GM12878 (cell line): ENCODE measurements around the gene RYR2. TPM values are rescaled to one million over a fixed set of nuclear protein-coding genes. Genes with fewer than 3 reads are reported as not detected.

Experiments
- ATAC-seq: fragments of 200-7000 bp; cut with Tn5 transposase; 3 replicates; pipeline ENCODE4 v1.9.1; 2020; ENCODE audit warnings: mild to moderate bottlenecking, moderate library complexity
- BruUV-seq: library from RNA; stranded (reverse); fragments of 400-500 nt; replicated peaks from 2 replicates; lab custom pipeline; 2021; lab: Mats Ljungman, UMichigan
- CTCF ChIA-PET: fragments of 300-600 bp; sonication (Branson Sonifier 250); formaldehyde crosslinking; extraction: SDS; loops from one replicate; lab custom pipeline; 2021; ENCODE audit warnings: inconsistent platforms; lab: Yijun Ruan, JAX
- POLR2A ChIA-PET: fragments of 350-600 bp; formaldehyde crosslinking; extraction: SDS; loops from one replicate; lab custom pipeline; 2021; ENCODE audit warnings: inconsistent platforms; lab: Charles Lee
- RAD21 ChIA-PET: fragments of 300-600 bp; sonication (Branson Sonifier 250); formaldehyde crosslinking; loops from one replicate; lab custom pipeline; 2023; ENCODE audit warnings: antibody characterized with exemption; ENCODE audit not compliant: unreplicated experiment; lab: Charles Lee
- SMC1A ChIA-PET: fragments of 300-600 bp; sonication (Branson Sonifier 250); formaldehyde crosslinking; loops from one replicate; lab custom pipeline; 2023; ENCODE audit not compliant: unreplicated experiment, uncharacterized antibody; lab: Charles Lee
- DNase-seq: peaks from one replicate; pipeline ENCODE4 v3.0.0-alpha.2; 2011; ENCODE audit warnings: low read depth, low spot score
- FAIRE-seq: peaks from 3 replicates; lab custom pipeline; 2011; peaks lifted over from hg19 to GRCh38; lab: Jason Lieb, UNC
- H2AFZ ChIP-seq: 2 replicates; pipeline ENCODE4 v1.6.0; 2011; ENCODE audit warnings: low read depth, low read length, control low read depth; ENCODE audit not compliant: control insufficient read depth
- H3K27ac ChIP-seq: 2 replicates; pipeline ENCODE4 v1.5.1; 2011; ENCODE audit warnings: control low read depth; ENCODE audit not compliant: control insufficient read depth, insufficient read depth
- H3K27me3 ChIP-seq, 2 experiments: replicated peaks in 1 of 2; 2 replicates each; pipeline versions ENCODE4 v1.6.0 to v1.6.1; 2011; ENCODE audit warnings: low read length in 1 of 2; ENCODE audit not compliant: control insufficient read depth in 2 of 2, insufficient read depth in 2 of 2
- H3K36me3 ChIP-seq, 2 experiments: 2 replicates each; pipeline ENCODE4 v1.5.1; 2011; ENCODE audit warnings: low read length in 1 of 2; ENCODE audit not compliant: control insufficient read depth in 2 of 2, insufficient read depth in 2 of 2
- H3K4me1 ChIP-seq: 2 replicates; pipeline ENCODE4 v1.6.1; 2011; ENCODE audit warnings: mild to moderate bottlenecking, low read length, moderate library complexity, mixed read lengths; ENCODE audit not compliant: control insufficient read depth, insufficient read depth
- H3K4me2 ChIP-seq: 2 replicates; pipeline ENCODE4 v1.6.0; 2011; ENCODE audit warnings: control low read depth; ENCODE audit not compliant: control insufficient read depth, insufficient read depth
- H3K4me3 ChIP-seq: fragments of 200-600 bp; sonication (generic); 2 replicates; pipeline ENCODE4 v1.5.1; 2016
- H3K79me2 ChIP-seq: 2 replicates; pipeline ENCODE4 v1.6.0; 2011; ENCODE audit warnings: low read length; ENCODE audit not compliant: control insufficient read depth, insufficient read depth
- H3K9ac ChIP-seq: 2 replicates; pipeline ENCODE4 v1.8.0; 2011; ENCODE audit warnings: low read length, control low read depth, mixed read lengths; ENCODE audit not compliant: control insufficient read depth, insufficient read depth
- H3K9me3 ChIP-seq: replicated peaks from 3 replicates; pipeline ENCODE4 v1.5.1; 2011; ENCODE audit warnings: mild to moderate bottlenecking, low read length; ENCODE audit not compliant: control insufficient read depth, insufficient read depth
- H4K20me1 ChIP-seq: 2 replicates; pipeline ENCODE4 v1.6.0; 2011; ENCODE audit not compliant: control insufficient read depth, insufficient read depth
- CBX5 ChIP-seq: sonication (generic); IDR thresholded peaks from 2 replicates; pipeline ENCODE4 v1.6.1; 2016; ENCODE audit warnings: low read depth, moderate library complexity, mild to moderate bottlenecking, inconsistent platforms
- CHD1 ChIP-seq: IDR thresholded peaks from 2 replicates; pipeline ENCODE4 v1.6.1; 2012; ENCODE audit warnings: low read depth, low read length, improper control_type of control experiment
- CREM ChIP-seq: IDR thresholded peaks from 2 replicates; pipeline ENCODE4 v1.6.1; 2014; ENCODE audit warnings: antibody characterized with exemption, low read depth
- EGR1 ChIP-seq, 2 experiments: IDR thresholded peaks; 1 replicate in 1 of 2; 2 replicates in 1 of 2; pipeline ENCODE4 v1.6.1; 2011 to 2012; ENCODE audit warnings: low read depth in 2 of 2, low read length in 2 of 2, borderline replicate concordance in 1 of 2, mild to moderate bottlenecking in 1 of 2, moderate library complexity in 1 of 2
- EP300 ChIP-seq, 2 experiments: fragments of 150-350 bp in 1 of 2; IDR thresholded peaks; 2 replicates each; pipeline ENCODE4 v1.6.1; 2011 to 2012; ENCODE audit warnings: low read depth in 2 of 2, low read length in 2 of 2, borderline replicate concordance in 1 of 2, improper control_type of control experiment in 1 of 2, inconsistent platforms in 1 of 2; ENCODE audit not compliant: control insufficient read depth in 1 of 2
- KAT2A ChIP-seq: conservative IDR thresholded peaks from 2 replicates; pipeline ENCODE4 v1.6.1; 2011; ENCODE audit warnings: low read depth, low read length; ENCODE audit not compliant: control insufficient read depth
- MYB ChIP-seq: fragments of 150-350 bp; IDR thresholded peaks from 2 replicates; pipeline ENCODE4 v1.6.1; 2014; ENCODE audit warnings: mild to moderate bottlenecking, low read depth, low read length, borderline replicate concordance
- MYC ChIP-seq: IDR thresholded peaks from 2 replicates; pipeline ENCODE4 v1.6.1; 2011; ENCODE audit warnings: mild to moderate bottlenecking, low read length, moderate library complexity, inconsistent platforms; ENCODE audit not compliant: insufficient read depth, insufficient replicate concordance, insufficient read length, severe bottlenecking
- PML ChIP-seq: IDR thresholded peaks from 2 replicates; pipeline ENCODE4 v1.6.1; 2012; ENCODE audit warnings: low read length, inconsistent platforms
- POLR2AphosphoS5 ChIP-seq: IDR thresholded peaks from 2 replicates; pipeline ENCODE4 v1.6.1; 2011; ENCODE audit warnings: mild to moderate bottlenecking, low read length, inconsistent platforms
- SIN3A ChIP-seq: IDR thresholded peaks from 2 replicates; pipeline ENCODE4 v1.6.1; 2012; ENCODE audit warnings: low read depth, low read length, improper control_type of control experiment
- SREBF2 ChIP-seq: IDR thresholded peaks from 2 replicates; pipeline ENCODE4 v1.6.1; 2012; ENCODE audit warnings: mild to moderate bottlenecking, low read length
- YY1 ChIP-seq: IDR thresholded peaks from 2 replicates; pipeline ENCODE4 v1.6.1; 2011; ENCODE audit warnings: low read depth, mild to moderate bottlenecking, low read length
- ZBTB40 ChIP-seq: fragments of 450-650 bp; IDR thresholded peaks from 2 replicates; pipeline ENCODE4 v1.6.1; 2016; ENCODE audit warnings: mild to moderate bottlenecking, moderate library complexity, borderline replicate concordance
- ZNF207 ChIP-seq: fragments of 450-650 bp; IDR thresholded peaks from 2 replicates; pipeline ENCODE4 v1.6.1; 2014; ENCODE audit warnings: antibody characterized with exemption, mild to moderate bottlenecking, borderline replicate concordance
- WGBS: methylation state at CpG from one replicate; pipeline ENCODE4 v1.1.6; 2016; ENCODE audit warnings: low lambda C conversion rate; ENCODE audit not compliant: insufficient replicate concordance, insufficient coverage; ENCODE audit errors: missing lambda C conversion rate; 5-methylcytosine and 5-hydroxymethylcytosine counted together
- in situ Hi-C: fragments of 300-500 bp; cut with MboI; formaldehyde crosslinking; loops from 9 replicates; pipeline ENCODE4 v1.14.3; 2018; ENCODE audit warnings: mixed read lengths
- intact Hi-C: fragments of 100-400 bp; cut with micrococcal nuclease; formaldehyde crosslinking; loops from one replicate; pipeline ENCODE4 v1.14.2; 2022; ENCODE audit not compliant: unreplicated experiment
- polyA plus RNA-seq, 11 experiments: library from polyadenylated mRNA; depleted of rRNA in 4 of 11; unstranded in 6 of 11; stranded (reverse) in 5 of 11; fragments of >200 nt; fragmentation: Nextera tagmentation in 4 of 11; fragmentation: Illumina TruSeq in 1 of 11; extraction: Ambion mirVana in 4 of 11; extraction: Trizol in 1 of 11; gene quantifications; 1 replicate in 1 of 11; 2 replicates in 10 of 11; pipeline versions ENCODE4 v1.2.1 to v1.2.3, GENCODE V29; 2011 to 2016; ENCODE audit warnings: inconsistent platforms in 2 of 11, missing spikeins in 2 of 11, low read depth in 1 of 11
- total RNA-seq, 4 experiments: library from RNA; depleted of rRNA in 3 of 4; stranded (reverse); fragments of >200 nt in 3 of 4; fragmentation: Illumina TruSeq in 1 of 4; extraction: Trizol in 1 of 4; gene quantifications; 2 replicates each; pipeline versions ENCODE4 v1.2.1 to v1.2.3, GENCODE V29; 2013 to 2021

The RYR2 gene
- total and polyA plus RNA-seq, 10 of the 15 experiments (the other 5 are each of a cell fraction or from before 2014, with no cell fraction given) = 0.01 to 0.04 TPM; not detected in 8

- no peak for DNase-seq
- FAIRE-seq = no peak
- intact Hi-C loops (no loop called here), in situ Hi-C loops (no loop called here)
- Histone ChIP-seq H3K9me3 (no peaks in the 10 kb centered on the region), H3K9ac (no peak overlapping the region), H3K4me3 (no peak overlapping the region), H3K4me2 (no peak overlapping the region), H4K20me1 (no peaks in the 10 kb centered on the region), H3K4me1 (no peaks in the 10 kb centered on the region), H3K27ac (no peak overlapping the region), H2AFZ (no peak overlapping the region), H3K36me3 (no peaks in the 10 kb centered on the region), H3K79me2 (no peaks in the 10 kb centered on the region), H3K27me3 (no peaks in the 10 kb centered on the region)
- no peak for ATAC-seq
- BruUV-seq = no TSS peak
- ChIA-PET SMC1A (no interaction called here), POLR2A (no interaction called here), RAD21 (no interaction called here), CTCF (no interaction called here)
- WGBS = 32% methylated on average over 3 of the region's 3 CpGs
- no peak for TF ChIP-seq MYB
- no peak for TF ChIP-seq EGR1 (IDR thresholded peaks at IDR 0.05; ENCODE audit: borderline replicate concordance in 1 of 2, low read depth in 2 of 2, low read length in 2 of 2)
- TF ChIP-seq SIN3A = no peak
- TF ChIP-seq MYC = no peak
- no peak for TF ChIP-seq CBX5
Measured at GRCh38 chr1:237065903-237066302, 23.9 kb downstream of the RYR2 start.

DNA sequence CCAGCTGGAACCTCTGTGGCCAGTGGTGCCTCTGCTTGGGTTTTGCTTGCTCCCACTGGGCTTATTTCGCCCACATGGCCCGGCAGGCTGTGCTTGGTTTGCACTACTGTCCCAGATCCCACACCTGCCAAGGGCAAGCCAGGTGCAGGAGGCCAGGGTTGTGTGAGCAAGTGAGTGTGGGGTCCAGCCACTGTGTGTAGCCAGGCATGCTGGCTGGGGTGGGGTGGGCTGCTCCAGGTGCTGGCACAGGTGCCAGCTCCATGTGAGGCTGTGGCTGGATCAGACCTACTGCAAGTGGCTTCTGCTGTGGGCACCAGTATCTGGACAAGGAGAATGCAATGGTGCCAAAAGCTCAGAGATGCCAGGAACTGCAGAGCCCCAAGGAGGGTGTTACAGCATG lies 28.5 kb downstream of the RYR2 start:
- H3K36me3 ChIP-seq = no peaks in the 10 kb centered on the region
- in situ Hi-C loops (no loop called here), intact Hi-C loops (no loop called here)
- FAIRE-seq (no peak), DNase-seq (no peak), ATAC-seq (no peak)
- H4K20me1 ChIP-seq = no peaks in the 10 kb centered on the region
- H3K9me3 ChIP-seq = no peaks in the 10 kb centered on the region
- no peak overlapping the region for H3K4me2 ChIP-seq
- no peak overlapping the region for H2AFZ ChIP-seq
- CTCF ChIA-PET = no interaction called here
- no TSS peak for BruUV-seq
- no peak overlapping the region for H3K4me3 ChIP-seq
- no peaks in the 10 kb centered on the region for H3K79me2 ChIP-seq
- H3K9ac ChIP-seq = no peak overlapping the region
- RAD21 ChIA-PET = no interaction called here
- no peaks in the 10 kb centered on the region for H3K4me1 ChIP-seq
- SMC1A ChIA-PET = no interaction called here
- 0% methylated on average over 2 of the region's 2 CpGs for WGBS
- H3K27ac ChIP-seq = no peak overlapping the region
- no peaks in the 10 kb centered on the region for H3K27me3 ChIP-seq
- POLR2A ChIA-PET = no interaction called here
- TF ChIP-seq ZBTB40 = no peak
- no peak for TF ChIP-seq KAT2A
- no peak for TF ChIP-seq EGR1 (IDR thresholded peaks at IDR 0.05; ENCODE audit: borderline replicate concordance in 1 of 2, low read depth in 2 of 2, low read length in 2 of 2)
- no peak for TF ChIP-seq ZNF207
- TF ChIP-seq EP300 (IDR thresholded peaks at IDR 0.05; ENCODE audit: borderline replicate concordance in 1 of 2, control insufficient read depth in 1 of 2, low read depth in 2 of 2, low read length in 2 of 2) = no peak
- no peak for TF ChIP-seq PML
- TF ChIP-seq YY1 = no peak
- no peak for TF ChIP-seq CHD1
- no peak for TF ChIP-seq CREM
- TF ChIP-seq SREBF2 = no peak
- TF ChIP-seq POLR2AphosphoS5 = no peak
